Measurements from ENCODE around the gene POLR1E. TPM values are rescaled to one million over a fixed set of nuclear protein-coding genes. Genes with fewer than 3 reads are reported as not detected.

Gene POLR1E
- polyA plus RNA-seq, 3 donors, result 2.3 to 4.1 (median 2.4) TPM

DNA sequence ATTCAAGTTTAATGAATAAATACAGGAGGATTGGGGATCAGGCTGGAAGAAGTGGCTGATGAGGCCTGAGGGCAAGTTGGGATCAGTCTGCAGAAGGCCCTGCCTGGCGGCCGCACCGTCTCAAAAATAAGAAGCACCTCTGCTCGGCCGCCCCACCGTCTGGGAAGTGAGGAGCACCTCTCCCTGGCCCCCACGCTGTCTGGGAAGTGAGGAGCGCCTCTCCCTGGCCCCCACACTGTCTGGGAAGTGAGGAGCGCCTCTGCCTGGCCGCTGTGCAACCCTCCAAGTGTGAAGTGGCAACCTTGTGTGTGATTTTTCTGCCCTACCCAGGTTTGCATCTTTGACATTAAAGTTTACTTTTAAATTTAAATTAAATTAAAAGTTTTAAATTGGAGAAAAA is 35.4 kb downstream of the POLR1E start:
- 96% methylated on average over 4 of the region's 10 CpGs for WGBS (ENCODE audit: insufficient coverage)
- H3K4me3 ChIP-seq (replicated peaks in 1 of 3; ENCODE audit: low read depth in 2 of 3, low read length in 3 of 3), result no peak overlapping the region
- no peak for DNase-seq
- H3K4me1 ChIP-seq (ENCODE audit: control insufficient read depth in 1 of 2, insufficient read depth in 2 of 2, low read length in 2 of 2), result no peaks in the 10 kb centered on the region
- Mint-ChIP-seq H3K9me3 (peaks cover 0 to 1% (median 0%) of the 10 kb centered on the region in 7 donors), H3K27ac (peak overlapping the region in 2 of 7 donors; percentile 37 to 59), H3K4me1 (no peaks in the 10 kb centered on the region), H3K36me3 (peaks cover 3 to 6% of the 10 kb centered on the region in 2 donors), H3K4me3 (no peak overlapping the region), H3K27me3 (ENCODE audit: low read depth in 3 of 3) (peaks cover 0 to 1% (median 0%) of the 10 kb centered on the region in 3 donors)
- H2AFZ ChIP-seq (ENCODE audit: insufficient read depth, low read depth, low read length, poor library complexity, severe bottlenecking), result no peak overlapping the region
- no peak overlapping the region for H3K27ac ChIP-seq (ENCODE audit: low read depth in 1 of 2, low read length in 2 of 2)
- no peak overlapping the region for H3K9ac ChIP-seq (ENCODE audit: insufficient read depth, low read length, poor library complexity, severe bottlenecking)
- TF ChIP-seq, protein P1, sequence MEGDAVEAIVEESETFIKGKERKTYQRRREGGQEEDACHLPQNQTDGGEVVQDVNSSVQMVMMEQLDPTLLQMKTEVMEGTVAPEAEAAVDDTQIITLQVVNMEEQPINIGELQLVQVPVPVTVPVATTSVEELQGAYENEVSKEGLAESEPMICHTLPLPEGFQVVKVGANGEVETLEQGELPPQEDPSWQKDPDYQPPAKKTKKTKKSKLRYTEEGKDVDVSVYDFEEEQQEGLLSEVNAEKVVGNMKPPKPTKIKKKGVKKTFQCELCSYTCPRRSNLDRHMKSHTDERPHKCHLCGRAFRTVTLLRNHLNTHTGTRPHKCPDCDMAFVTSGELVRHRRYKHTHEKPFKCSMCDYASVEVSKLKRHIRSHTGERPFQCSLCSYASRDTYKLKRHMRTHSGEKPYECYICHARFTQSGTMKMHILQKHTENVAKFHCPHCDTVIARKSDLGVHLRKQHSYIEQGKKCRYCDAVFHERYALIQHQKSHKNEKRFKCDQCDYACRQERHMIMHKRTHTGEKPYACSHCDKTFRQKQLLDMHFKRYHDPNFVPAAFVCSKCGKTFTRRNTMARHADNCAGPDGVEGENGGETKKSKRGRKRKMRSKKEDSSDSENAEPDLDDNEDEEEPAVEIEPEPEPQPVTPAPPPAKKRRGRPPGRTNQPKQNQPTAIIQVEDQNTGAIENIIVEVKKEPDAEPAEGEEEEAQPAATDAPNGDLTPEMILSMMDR (IDR thresholded peaks at IDR 0.05), result no peak
- no peaks in the 10 kb centered on the region for H3K27me3 ChIP-seq (ENCODE audit: control insufficient read depth in 2 of 2, insufficient read depth in 2 of 2, low read length in 2 of 2)
- intact Hi-C loops (cut with micrococcal nuclease), result no loop called here
- no peaks in the 10 kb centered on the region for H3K36me3 ChIP-seq (replicated peaks in 1 of 2; ENCODE audit: control insufficient read depth in 1 of 2, insufficient read depth in 2 of 2, low read length in 2 of 2)
- no peaks in the 10 kb centered on the region for H3K9me3 ChIP-seq (replicated peaks in 1 of 2; ENCODE audit: control insufficient read depth in 1 of 2, insufficient read depth in 1 of 2, low read length in 2 of 2)
- no peaks in the 10 kb centered on the region for H3K79me2 ChIP-seq (ENCODE audit: insufficient read depth, low read length)
- no peak overlapping the region for H3K4me2 ChIP-seq (replicated peaks; ENCODE audit: extremely low read depth, low read length, poor library complexity, severe bottlenecking)
- H4K20me1 ChIP-seq (ENCODE audit: insufficient read depth, low read length), result no peaks in the 10 kb centered on the region

DNA sequence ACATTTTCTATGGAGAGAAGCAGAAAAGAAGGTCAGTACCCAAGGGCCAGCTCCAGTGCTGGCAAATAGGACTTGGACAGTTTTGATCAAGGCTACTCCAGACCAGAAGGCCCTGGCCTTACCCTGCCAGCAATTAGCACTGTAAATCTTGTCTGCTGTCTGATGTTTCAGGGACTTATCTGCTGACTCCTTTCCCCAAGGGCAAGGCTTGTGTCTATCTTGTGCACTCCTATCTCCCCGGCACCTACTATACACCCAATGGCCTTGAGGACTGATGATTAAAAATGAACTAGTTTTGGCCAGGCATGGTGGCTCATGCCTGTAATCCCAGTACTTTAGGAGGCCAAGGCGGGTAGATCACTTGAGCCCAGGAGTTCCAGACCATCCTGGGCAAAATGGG is 37.2 kb downstream of the POLR1E start:
- intact Hi-C loops (cut with micrococcal nuclease), result no loop called here
- Histone ChIP-seq H3K36me3 (replicated peaks in 1 of 2; ENCODE audit: control insufficient read depth in 1 of 2, insufficient read depth in 2 of 2, low read length in 2 of 2) (no peaks in the 10 kb centered on the region), H3K27ac (ENCODE audit: low read depth in 1 of 2, low read length in 2 of 2) (no peak overlapping the region), H3K9ac (ENCODE audit: insufficient read depth, low read length, poor library complexity, severe bottlenecking) (no peak overlapping the region), H3K79me2 (ENCODE audit: insufficient read depth, low read length) (no peaks in the 10 kb centered on the region), H3K4me1 (ENCODE audit: control insufficient read depth in 1 of 2, insufficient read depth in 2 of 2, low read length in 2 of 2) (no peaks in the 10 kb centered on the region), H4K20me1 (ENCODE audit: insufficient read depth, low read length) (no peaks in the 10 kb centered on the region), H3K27me3 (ENCODE audit: control insufficient read depth in 2 of 2, insufficient read depth in 2 of 2, low read length in 2 of 2) (no peaks in the 10 kb centered on the region), H2AFZ (ENCODE audit: insufficient read depth, low read depth, low read length, poor library complexity, severe bottlenecking) (no peak overlapping the region), H3K4me2 (replicated peaks; ENCODE audit: extremely low read depth, low read length, poor library complexity, severe bottlenecking) (no peak overlapping the region), H3K4me3 (replicated peaks in 1 of 3; ENCODE audit: low read depth in 2 of 3, low read length in 3 of 3) (no peak overlapping the region), H3K9me3 (replicated peaks in 1 of 2; ENCODE audit: control insufficient read depth in 1 of 2, insufficient read depth in 1 of 2, low read length in 2 of 2) (no peaks in the 10 kb centered on the region)
- no peak overlapping the region for H3K27ac Mint-ChIP-seq
- H3K27me3 Mint-ChIP-seq (ENCODE audit: low read depth in 3 of 3), result peaks cover 0 to 1% (median 1%) of the 10 kb centered on the region in 3 donors
- no peak overlapping the region for H3K4me3 Mint-ChIP-seq
- peaks cover 3 to 6% of the 10 kb centered on the region in 2 donors for H3K36me3 Mint-ChIP-seq
- H3K4me1 Mint-ChIP-seq, result no peaks in the 10 kb centered on the region
- DNase-seq, result no peak
- WGBS (ENCODE audit: insufficient coverage), result no CpG with 5 or more reads among the region's 2 CpGs
- TF ChIP-seq, protein P1 (IDR thresholded peaks at IDR 0.05), result no peak
- peaks cover 0 to 1% (median 0%) of the 10 kb centered on the region in 7 donors for H3K9me3 Mint-ChIP-seq
